Activated CD4-positive, alpha-beta T cell treated with anti-CD3 and anti-CD28 coated beads, Interleukin-2, amount 10 ng/mL, durations not matched to agents 7 days and 5 days (primary cell): Measurements from ENCODE around the gene ASCC2. TPM values are rescaled to one million over a fixed set of nuclear protein-coding genes. Genes with fewer than 3 reads are reported as not detected.

ENCODE experiments used
- CTCF ChIA-PET: fragments of 350-600 bp; sonication (Branson Sonifier 250); formaldehyde crosslinking; loops from one replicate; lab custom pipeline; 2021; ENCODE audit warnings: antibody characterized with exemption; lab: Charles Lee
- POLR2A ChIA-PET: fragments of 350-600 bp; sonication (Branson Sonifier 250); formaldehyde crosslinking; loops from one replicate; lab custom pipeline; 2021; ENCODE audit warnings: antibody characterized with exemption; lab: Charles Lee
- DNase-seq: peaks from one replicate; pipeline ENCODE4 v3.0.0-alpha.2; 2020
- H3K27ac Mint-ChIP-seq: one replicate; pipeline ENCODE4 v1.8.0; 2021; ENCODE audit warnings: mild to moderate bottlenecking, moderate library complexity, mixed read lengths
- H3K27me3 Mint-ChIP-seq: one replicate; pipeline ENCODE4 v1.8.0; 2021; ENCODE audit warnings: mixed read lengths
- H3K36me3 Mint-ChIP-seq: one replicate; pipeline ENCODE4 v1.8.0; 2021; ENCODE audit warnings: low read depth, mixed read lengths
- H3K4me1 Mint-ChIP-seq: one replicate; pipeline ENCODE4 v1.8.0; 2021; ENCODE audit warnings: mixed read lengths
- H3K4me3 Mint-ChIP-seq: one replicate; pipeline ENCODE4 v1.8.0; 2021; ENCODE audit warnings: mild to moderate bottlenecking, moderate library complexity, mixed read lengths
- H3K9me3 Mint-ChIP-seq: one replicate; pipeline ENCODE4 v1.8.0; 2021; ENCODE audit warnings: mixed read lengths
- total RNA-seq, 2 experiments: library from RNA; stranded (reverse); gene quantifications; one replicate each; pipeline ENCODE4 v1.2.3, GENCODE V29; 2021

Gene ASCC2
- total RNA-seq, 2 experiments from 2014 or later, result 92.4 to 96.4 TPM

DNA sequence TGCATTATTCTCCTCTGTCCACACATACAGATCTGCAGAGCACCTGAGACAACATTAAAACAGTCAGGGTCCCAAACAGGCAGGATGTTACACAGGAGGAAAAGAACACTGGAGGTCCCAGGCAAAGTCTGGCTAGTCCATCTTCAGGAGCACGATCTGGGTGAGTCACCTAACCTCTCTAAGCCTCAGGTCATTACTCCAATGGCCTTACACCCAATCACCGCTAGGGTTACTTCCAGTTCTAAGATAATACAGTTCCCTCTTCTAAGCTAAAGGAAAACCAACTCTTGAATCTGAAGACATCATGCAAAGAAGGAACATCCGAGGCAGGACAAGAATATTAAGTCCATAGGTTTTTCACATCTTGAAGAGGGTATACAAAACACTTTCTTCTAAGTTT, 24.5 kb downstream of the ASCC2 start:
- ChIA-PET POLR2A (interaction anchor here (0.5 kb wide), 1 partner anchor 237 kb away, joined by 3 read pairs; no protein-coding TSS in a partner anchor), CTCF (no interaction called here)
- no peaks in the 10 kb centered on the region for H3K9me3 Mint-ChIP-seq
- DNase-seq, result no peak
- no peaks in the 10 kb centered on the region for H3K4me1 Mint-ChIP-seq
- H3K36me3 Mint-ChIP-seq, result peaks cover 51% of the 10 kb centered on the region
- H3K27me3 Mint-ChIP-seq, result no peaks in the 10 kb centered on the region
- no peak overlapping the region for H3K27ac Mint-ChIP-seq
- no peak overlapping the region for H3K4me3 Mint-ChIP-seq

- Mint-ChIP-seq H3K27me3 (no peaks in the 10 kb centered on the region), H3K27ac (no peak overlapping the region), H3K9me3 (no peaks in the 10 kb centered on the region), H3K4me3 (no peak overlapping the region), H3K4me1 (no peaks in the 10 kb centered on the region), H3K36me3 (peaks cover 52% of the 10 kb centered on the region)
- DNase-seq, result no peak
- ChIA-PET CTCF (no interaction called here), POLR2A (no interaction called here)
Measured at GRCh38 chr22:29813126-29813525, 24.9 kb downstream of the ASCC2 start.

GRCh38 chr22:29811377-29811776, 26.7 kb downstream of the ASCC2 start:
- H3K27ac Mint-ChIP-seq, result no peak overlapping the region
- ChIA-PET POLR2A (no interaction called here), CTCF (no interaction called here)
- H3K4me3 Mint-ChIP-seq, result no peak overlapping the region
- no peaks in the 10 kb centered on the region for H3K4me1 Mint-ChIP-seq
- H3K27me3 Mint-ChIP-seq, result no peaks in the 10 kb centered on the region
- no peak for DNase-seq
- no peaks in the 10 kb centered on the region for H3K9me3 Mint-ChIP-seq
- H3K36me3 Mint-ChIP-seq, result peaks cover 56% of the 10 kb centered on the region

DNA sequence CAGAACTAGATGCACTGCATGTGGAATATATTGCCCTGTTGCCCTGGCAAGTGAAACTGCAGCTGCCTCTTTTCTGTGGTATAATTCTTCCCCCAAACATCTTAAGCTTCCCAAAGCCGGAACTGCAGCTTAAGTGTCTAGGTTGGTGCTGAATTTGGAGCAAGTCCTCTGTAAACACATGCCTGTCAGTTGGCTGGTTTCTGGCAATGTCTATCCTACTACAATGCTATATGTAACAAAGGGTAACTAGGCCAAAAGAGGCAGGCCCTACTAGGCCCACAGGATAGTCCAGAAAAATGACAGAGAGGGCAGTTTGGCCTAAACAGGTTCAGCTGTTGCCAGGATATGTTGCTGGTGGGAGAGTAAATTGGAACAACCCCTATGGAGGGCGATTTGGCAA, 27.9 kb downstream of the ASCC2 start:
- Mint-ChIP-seq H3K36me3 (peaks cover 61% of the 10 kb centered on the region), H3K4me3 (no peak overlapping the region), H3K4me1 (no peaks in the 10 kb centered on the region), H3K27me3 (no peaks in the 10 kb centered on the region), H3K9me3 (no peaks in the 10 kb centered on the region), H3K27ac (no peak overlapping the region)
- DNase-seq, result no peak
- POLR2A ChIA-PET, result no interaction called here
- CTCF ChIA-PET, result no interaction called here

GRCh38 chr22:29806196-29806595, 31.9 kb downstream of the ASCC2 start:
- ChIA-PET CTCF (interaction anchor here (0.5 to 0.9 kb wide), 2 partner anchors 10 to 141 kb away, joined by 3 to 4 read pairs; no protein-coding TSS in a partner anchor), POLR2A (no interaction called here)
- Mint-ChIP-seq H3K36me3 (peaks cover 42% of the 10 kb centered on the region), H3K9me3 (no peaks in the 10 kb centered on the region), H3K27ac (no peak overlapping the region), H3K27me3 (no peaks in the 10 kb centered on the region), H3K4me1 (no peaks in the 10 kb centered on the region), H3K4me3 (no peak overlapping the region)
- DNase-seq, result no peak

GRCh38 chr22:29804985-29805384, 33.1 kb downstream of the ASCC2 start:
- ChIA-PET POLR2A (no interaction called here), CTCF (interaction anchor here (1.0 to 1.4 kb wide), 2 partner anchors 11 to 65 kb away, joined by 3 to 4 read pairs; no protein-coding TSS in a partner anchor)
- H3K36me3 Mint-ChIP-seq, result peaks cover 42% of the 10 kb centered on the region

DNA sequence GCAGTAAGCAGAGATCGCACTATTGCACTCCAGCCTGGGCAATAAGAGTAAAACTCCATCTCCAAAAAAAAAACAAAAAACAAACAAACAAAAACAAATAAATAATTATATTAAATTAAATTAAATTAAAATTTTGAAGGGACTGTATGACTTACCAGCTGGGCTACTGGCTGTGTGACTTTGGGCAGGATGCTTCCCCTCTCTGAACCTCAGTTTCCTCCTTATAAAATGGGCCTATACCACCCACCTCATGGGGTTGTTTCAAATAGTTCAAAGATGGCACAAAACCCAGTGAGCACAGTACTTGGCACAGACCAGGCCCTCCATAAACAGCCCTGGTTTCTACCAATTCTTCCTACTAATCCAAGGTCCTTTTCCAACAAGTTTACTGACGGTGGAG, 34.9 kb downstream of the ASCC2 start:
- Mint-ChIP-seq H3K36me3 (peaks cover 46% of the 10 kb centered on the region), H3K9me3 (no peaks in the 10 kb centered on the region), H3K4me1 (peaks cover 7% of the 10 kb centered on the region), H3K4me3 (no peak overlapping the region), H3K27ac (no peak overlapping the region), H3K27me3 (no peaks in the 10 kb centered on the region)
- ChIA-PET POLR2A (no interaction called here), CTCF (interaction anchor here (0.6 kb wide), 1 partner anchor 134 kb away, joined by 3 read pairs; no protein-coding TSS in a partner anchor)
- no peak for DNase-seq

More at GRCh38 chr22:29804985-29805384, 33.1 kb downstream of the ASCC2 start:
- no peaks in the 10 kb centered on the region for H3K4me1 Mint-ChIP-seq
- no peak overlapping the region for H3K4me3 Mint-ChIP-seq
- H3K27ac Mint-ChIP-seq, result no peak overlapping the region
- no peaks in the 10 kb centered on the region for H3K9me3 Mint-ChIP-seq
- H3K27me3 Mint-ChIP-seq, result no peaks in the 10 kb centered on the region
- no peak for DNase-seq

- H3K4me3 Mint-ChIP-seq, result no peak overlapping the region
- POLR2A ChIA-PET, result no interaction called here
Measured at GRCh38 chr22:29801796-29802195, 36.3 kb downstream of the ASCC2 start.

DNA sequence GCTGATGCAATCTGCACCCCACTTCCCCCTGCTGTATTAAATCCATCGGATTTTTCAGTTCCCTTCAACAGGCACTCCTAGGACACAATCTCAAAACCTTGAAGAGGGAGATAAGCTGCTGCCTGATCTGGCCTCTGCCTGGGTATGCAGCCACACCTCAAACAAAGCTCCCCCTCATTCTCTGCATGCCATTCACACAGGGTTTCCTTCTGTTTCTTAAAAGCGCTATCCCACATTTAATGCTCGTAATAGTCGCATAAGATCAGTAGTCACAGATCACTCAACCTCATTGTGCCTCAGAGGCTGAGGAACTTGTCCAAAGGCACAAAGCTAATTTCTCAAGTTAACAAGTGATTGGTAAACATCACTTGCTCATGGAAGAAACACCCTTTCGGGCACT, 36.9 kb downstream of the ASCC2 start:
- peaks cover 15% of the 10 kb centered on the region for H3K4me1 Mint-ChIP-seq
- peaks cover 41% of the 10 kb centered on the region for H3K36me3 Mint-ChIP-seq
- no peak overlapping the region for H3K27ac Mint-ChIP-seq
- no peak overlapping the region for H3K4me3 Mint-ChIP-seq
- H3K9me3 Mint-ChIP-seq, result no peaks in the 10 kb centered on the region
- no peaks in the 10 kb centered on the region for H3K27me3 Mint-ChIP-seq
- ChIA-PET CTCF (no interaction called here), POLR2A (no interaction called here)
- no peak for DNase-seq

More at GRCh38 chr22:29801796-29802195, 36.3 kb downstream of the ASCC2 start:
- CTCF ChIA-PET, result interaction anchor here (0.6 to 0.9 kb wide), 2 partner anchors 10 to 105 kb away, joined by 3 read pairs; no protein-coding TSS in a partner anchor
- Mint-ChIP-seq H3K9me3 (no peaks in the 10 kb centered on the region), H3K27me3 (no peaks in the 10 kb centered on the region), H3K4me1 (peaks cover 15% of the 10 kb centered on the region), H3K36me3 (peaks cover 46% of the 10 kb centered on the region), H3K27ac (no peak overlapping the region)
- no peak for DNase-seq

- Mint-ChIP-seq H3K27ac (no peak overlapping the region), H3K27me3 (no peaks in the 10 kb centered on the region), H3K4me1 (peaks cover 15% of the 10 kb centered on the region), H3K4me3 (no peak overlapping the region), H3K36me3 (peaks cover 28% of the 10 kb centered on the region), H3K9me3 (no peaks in the 10 kb centered on the region)
- DNase-seq, result no peak
- POLR2A ChIA-PET, result no interaction called here
- CTCF ChIA-PET, result interaction anchor here (1.4 kb wide), 1 partner anchor 206 kb away, joined by 3 read pairs; no protein-coding TSS in a partner anchor
Measured at GRCh38 chr22:29799217-29799680, 38.8 kb downstream of the ASCC2 start.

DNA sequence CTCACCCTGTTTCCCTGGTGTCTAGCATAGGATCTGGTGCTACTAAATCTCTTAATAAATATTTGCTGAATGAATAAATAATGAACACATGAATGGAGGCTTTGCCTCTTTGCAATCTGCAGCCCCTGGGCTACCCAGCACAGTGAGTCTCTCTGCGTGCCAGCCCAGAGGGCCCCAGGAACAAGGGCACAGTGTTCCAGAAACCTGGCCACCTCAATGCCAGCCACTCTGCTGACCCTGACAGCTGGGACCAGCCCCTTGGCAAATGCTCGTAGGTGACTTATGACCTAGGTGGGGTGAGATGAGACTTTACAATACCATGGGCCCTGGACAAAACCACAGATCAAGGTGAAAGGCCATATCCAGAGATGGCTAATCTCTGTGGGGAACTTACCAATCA, 39.3 kb downstream of the ASCC2 start:
- Mint-ChIP-seq H3K27me3 (no peaks in the 10 kb centered on the region), H3K4me3 (no peak overlapping the region), H3K9me3 (no peaks in the 10 kb centered on the region), H3K4me1 (peaks cover 15% of the 10 kb centered on the region), H3K27ac (no peak overlapping the region), H3K36me3 (peaks cover 28% of the 10 kb centered on the region)
- ChIA-PET POLR2A (no interaction called here), CTCF (no interaction called here)
- no peak for DNase-seq

DNA sequence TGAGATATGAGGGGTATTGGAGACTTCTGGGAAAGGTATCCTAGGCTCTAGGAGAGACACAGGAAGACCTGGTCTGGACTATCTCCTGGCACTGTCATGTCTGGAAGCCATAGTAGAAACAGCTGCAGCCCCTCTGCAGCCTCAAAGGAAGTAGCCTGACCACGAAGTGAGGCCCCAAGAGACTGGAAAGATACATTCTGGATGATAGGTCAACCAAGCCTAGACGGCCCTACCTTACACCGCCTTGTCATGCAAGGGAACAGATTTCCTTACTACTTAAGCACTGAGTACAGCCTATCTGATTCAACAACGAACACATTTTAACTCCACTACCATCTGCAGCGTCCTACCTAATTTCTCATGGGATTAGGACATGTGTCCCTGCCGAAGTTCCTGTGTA, 39.8 kb downstream of the ASCC2 start:
- Mint-ChIP-seq H3K27me3 (no peaks in the 10 kb centered on the region), H3K4me3 (no peak overlapping the region), H3K27ac (peak overlapping the region; percentile 32), H3K36me3 (peaks cover 26% of the 10 kb centered on the region), H3K9me3 (no peaks in the 10 kb centered on the region), H3K4me1 (peaks cover 15% of the 10 kb centered on the region)
- POLR2A ChIA-PET, result no interaction called here
- DNase-seq, result no peak
- CTCF ChIA-PET, result no interaction called here

GRCh38 chr22:29797351-29797750, 40.7 kb downstream of the ASCC2 start:
- Mint-ChIP-seq H3K36me3 (peaks cover 32% of the 10 kb centered on the region), H3K4me3 (no peak overlapping the region), H3K27ac (peak overlapping the region; percentile 25), H3K4me1 (peaks cover 15% of the 10 kb centered on the region), H3K27me3 (no peaks in the 10 kb centered on the region), H3K9me3 (no peaks in the 10 kb centered on the region)
- no peak for DNase-seq
- CTCF ChIA-PET, result interaction anchor here (0.8 kb wide), 1 partner anchor 11 kb away, joined by 6 read pairs; no protein-coding TSS in a partner anchor
- POLR2A ChIA-PET, result interaction anchor here (0.7 kb wide), 1 partner anchor 142 kb away, joined by 3 read pairs; no protein-coding TSS in a partner anchor
